HepG2 (cell line): Measurements from ENCODE around the gene SIGLEC10. TPM values are rescaled to one million over a fixed set of nuclear protein-coding genes. Genes with fewer than 3 reads are reported as not detected.

Experiments used
- ARID3A ChIP-seq: IDR thresholded peaks from 2 replicates; pipeline ENCODE4 v1.6.1; 2012; ENCODE audit warnings: low read depth, low read length, improper control_type of control experiment
- FIP1L1 ChIP-seq: fragments of 200-400 bp; formaldehyde crosslinking; IDR thresholded peaks from 2 replicates; pipeline ENCODE4 v1.6.1; 2018; ENCODE audit warnings: low read depth, mild to moderate bottlenecking, low read length, moderate library complexity, borderline replicate concordance; ENCODE audit not compliant: insufficient read depth
- GPN1 ChIP-seq: sonication (generic); formaldehyde crosslinking; IDR thresholded peaks from 2 replicates; pipeline ENCODE4 v1.5.1; 2020; ENCODE audit warnings: missing genetic modification reagents, borderline replicate concordance
- HNRNPH1 ChIP-seq: fragments of 200-400 bp; formaldehyde crosslinking; optimal IDR thresholded peaks from 2 replicates; pipeline ENCODE3; 2017; ENCODE audit warnings: mild to moderate bottlenecking, low read depth, low read length
- IRF1 ChIP-seq: sonication (generic); formaldehyde crosslinking; IDR thresholded peaks from 2 replicates; pipeline ENCODE4 v1.4.0; 2020; ENCODE audit warnings: low read depth, mild to moderate bottlenecking, missing genetic modification reagents
- MXD3 ChIP-seq: IDR thresholded peaks from 2 replicates; pipeline ENCODE4 v1.6.1; 2016; ENCODE audit warnings: mild to moderate bottlenecking, missing biosample characterization, missing genetic modification reagents
- NONO ChIP-seq, 2 experiments: fragments of 450-650 bp in 1 of 2; sonication (generic) in 1 of 2; formaldehyde crosslinking in 1 of 2; IDR thresholded peaks in 1 of 2; conservative IDR thresholded peaks in 1 of 2; 2 replicates each; pipeline versions ENCODE4 v1.6.1 to v1.8.0; 2017 to 2022; ENCODE audit warnings: mild to moderate bottlenecking in 1 of 2, missing genetic modification reagents in 1 of 2, moderate library complexity in 1 of 2
- PRDM4 ChIP-seq: sonication (generic); formaldehyde crosslinking; IDR thresholded peaks from 2 replicates; pipeline ENCODE4 v1.9.0; 2021; ENCODE audit warnings: missing genetic modification reagents, borderline replicate concordance
- SIX1 ChIP-seq: sonication (generic); formaldehyde crosslinking; IDR thresholded peaks from 2 replicates; pipeline ENCODE4 v1.4.0; 2020; ENCODE audit warnings: missing genetic modification reagents, borderline replicate concordance
- SKIL ChIP-seq: sonication (generic); formaldehyde crosslinking; IDR thresholded peaks from 2 replicates; pipeline ENCODE4 v1.8.0; 2022; ENCODE audit warnings: missing genetic modification reagents, mild to moderate bottlenecking, moderate library complexity, borderline replicate concordance
- TEAD2 ChIP-seq: sonication (generic); formaldehyde crosslinking; IDR thresholded peaks from 2 replicates; pipeline ENCODE4 v1.9.0; 2021; ENCODE audit warnings: missing genetic modification reagents
- ZKSCAN8 ChIP-seq: IDR thresholded peaks from 2 replicates; pipeline ENCODE4 v1.6.1; 2016; ENCODE audit warnings: borderline replicate concordance, missing genetic modification reagents, missing compliant biosample characterization
- ZNF101 ChIP-seq: sonication (generic); formaldehyde crosslinking; IDR thresholded peaks from 2 replicates; pipeline ENCODE4 v1.4.0; 2020; ENCODE audit warnings: mild to moderate bottlenecking, low read depth, missing genetic modification reagents, borderline replicate concordance
- ZNF280D ChIP-seq: sonication (generic); formaldehyde crosslinking; IDR thresholded peaks from 2 replicates; pipeline ENCODE4 v1.5.1; 2020; ENCODE audit warnings: mild to moderate bottlenecking, missing genetic modification reagents
- ZNF431 ChIP-seq: sonication (generic); formaldehyde crosslinking; IDR thresholded peaks from 2 replicates; pipeline ENCODE4 v1.9.0; 2022; ENCODE audit warnings: missing genetic modification reagents, low read depth, mild to moderate bottlenecking, borderline replicate concordance
- ZNF781 ChIP-seq: sonication (generic); formaldehyde crosslinking; IDR thresholded peaks from 2 replicates; pipeline ENCODE4 v1.5.1; 2020; ENCODE audit warnings: borderline replicate concordance, mild to moderate bottlenecking, missing genetic modification reagents; ENCODE audit errors: not compliant biosample characterization
- polyA plus RNA-seq, 8 experiments: library from polyadenylated mRNA; depleted of rRNA in 3 of 8; stranded (reverse) in 7 of 8; unstranded in 1 of 8; fragments of >200 nt; fragmentation: Illumina TruSeq in 4 of 8; extraction: Trizol in 4 of 8; gene quantifications; 2 replicates each; pipeline versions ENCODE4 v1.2.1 to v1.2.3, GENCODE V29; 2011 to 2016; ENCODE audit warnings: low read depth in 4 of 8, missing spikeins in 1 of 8, mixed read lengths in 1 of 8; ENCODE audit not compliant: insufficient read depth in 1 of 8
- total RNA-seq, 5 experiments: library from RNA; depleted of rRNA; stranded (reverse); fragments of >200 nt; fragmentation: Illumina TruSeq; extraction: Trizol; gene quantifications; 2 replicates each; pipeline ENCODE4 v1.2.3, GENCODE V29; 2016; ENCODE audit warnings: low read depth in 1 of 5

SIGLEC10 gene
- total and polyA plus RNA-seq, 2 of the 13 experiments (the other 11 are each of a cell fraction or from before 2014, with no cell fraction given): not detected

GRCh38 chr19:51365965-51366388 lies 51.5 kb downstream of the SIGLEC10 start, which contains the start of gene ETFB (continued):
- TF ChIP-seq IRF1 (no peak), TEAD2 (CRISPR knock-in tag) (0 out of 2 replicates have a peak, but pooled peaks have one; percentile 17), ZNF781 (CRISPR knock-in tag) (no peak), FIP1L1 (no peak), SKIL (0 out of 2 replicates have a peak, but pooled peaks have one; percentile 12), NONO (IDR thresholded peaks at IDR 0.05) (no peak), NONO (CRISPR knock-in tag; conservative IDR thresholded peaks at IDR 0.05) (peak; percentile 48), ARID3A (no peak), PRDM4 (CRISPR knock-in tag) (no peak), HNRNPH1 (no peak), ZNF280D (CRISPR knock-in tag) (no peak), ZNF101 (CRISPR knock-in tag) (no peak), SIX1 (CRISPR knock-in tag) (no peak), MXD3 (CRISPR knock-in tag) (no peak), GPN1 (no peak), ZKSCAN8 (CRISPR knock-in tag) (no peak), ZNF431 (CRISPR knock-in tag) (no peak)
